Sigmoid colon (tissue), 7 donors: ENCODE data around the gene CCDC188. TPM values are rescaled to one million over a fixed set of nuclear protein-coding genes. Genes with fewer than 3 reads are reported as not detected.
"Not testable (repeated sequence)": the region's sequence is repeated elsewhere in the genome, so short reads cannot be mapped to it uniquely, and the experiment has no call there.

Source experiments
- DNase-seq: peaks from one replicate; pipeline ENCODE4 v3.0.0-alpha.2; 2019
- H3K27ac ChIP-seq, 4 donors: fragments of 200-600 bp; sonication (generic); one replicate each; pipeline ENCODE4 v1.5.1; 2016 to 2019; ENCODE audit warnings: mild to moderate bottlenecking in 1 of 4
- H3K27me3 ChIP-seq, 3 donors: fragments of 200-600 bp; sonication (generic); one replicate each; pipeline ENCODE4 v1.5.1; 2019; ENCODE audit warnings: mild to moderate bottlenecking in 1 of 3
- H3K36me3 ChIP-seq, 4 donors: fragments of 200-600 bp; sonication (generic); one replicate each; pipeline ENCODE4 v1.5.1; 2016 to 2019
- H3K4me1 ChIP-seq, 4 donors: fragments of 200-600 bp; sonication (generic); one replicate each; pipeline ENCODE4 v1.5.1; 2017 to 2019
- H3K4me3 ChIP-seq, 4 donors: fragments of 200-600 bp; sonication (generic); one replicate each; pipeline ENCODE4 v1.5.1; 2017 to 2019; ENCODE audit warnings: mild to moderate bottlenecking in 2 of 4, moderate library complexity in 1 of 4
- H3K9me3 ChIP-seq, 4 donors: fragments of 200-600 bp in 3 of 4; sonication (generic) in 3 of 4; one replicate each; pipeline versions ENCODE4 v1.5.1 to v1.6.1; 2013 to 2019
- EP300 ChIP-seq, 4 donors: sonication (generic); formaldehyde crosslinking; IDR thresholded peaks; one replicate each; pipeline ENCODE4 v1.6.1; 2017; ENCODE audit warnings: antibody characterized with exemption in 4 of 4
- POLR2A ChIP-seq, 2 donors: fragments of 450-650 bp; IDR thresholded peaks; one replicate each; pipeline ENCODE4 v1.6.1; 2016; ENCODE audit warnings: antibody characterized with exemption in 2 of 2, mild to moderate bottlenecking in 2 of 2, moderate library complexity in 2 of 2
- POLR2AphosphoS5 ChIP-seq, 4 donors: sonication (generic); formaldehyde crosslinking; IDR thresholded peaks; one replicate each; pipeline ENCODE4 v1.6.1; 2017; ENCODE audit warnings: antibody characterized with exemption in 4 of 4
- WGBS, 2 donors: extraction: QIAGEN DNeasy Blood & Tissue Kit; methylation state at CpG; one replicate each; pipeline ENCODE4 v1.1.7; 2013; 5-methylcytosine and 5-hydroxymethylcytosine counted together
- intact Hi-C: fragments of 100-400 bp; cut with DNase I; formaldehyde crosslinking; loops from one replicate; pipeline ENCODE4 v1.15.1; 2023
- polyA plus RNA-seq, 3 donors: library from polyadenylated mRNA; stranded (reverse); fragments of 200-250 nt; gene quantifications; one replicate each; pipeline ENCODE4 v1.2.3, GENCODE V29; 2013
- total RNA-seq, 4 donors: library from RNA; depleted of rRNA; stranded (reverse); fragments of >200 nt; gene quantifications; one replicate each; pipeline ENCODE4 v1.1.0, GENCODE V29; 2016
- TF ChIP-seq, protein P1 (sequence below), 4 experiments: fragments of 450-650 bp in 3 of 4; fragments of 200-600 bp in 1 of 4; IDR thresholded peaks; one replicate each; pipeline ENCODE4 v1.5.1; 2016 to 2019; ENCODE audit warnings: antibody characterized with exemption in 4 of 4, mild to moderate bottlenecking in 3 of 4, moderate library complexity in 2 of 4
- donor health status: healthy with polysubstance abuse.
- donor health status: Bipolar disorder and iron deficiency.
- donor health status: healthy.

CCDC188 gene
- total and polyA plus RNA-seq, 7 donors: 0.41 to 1.1 TPM; not detected in 5

DNA sequence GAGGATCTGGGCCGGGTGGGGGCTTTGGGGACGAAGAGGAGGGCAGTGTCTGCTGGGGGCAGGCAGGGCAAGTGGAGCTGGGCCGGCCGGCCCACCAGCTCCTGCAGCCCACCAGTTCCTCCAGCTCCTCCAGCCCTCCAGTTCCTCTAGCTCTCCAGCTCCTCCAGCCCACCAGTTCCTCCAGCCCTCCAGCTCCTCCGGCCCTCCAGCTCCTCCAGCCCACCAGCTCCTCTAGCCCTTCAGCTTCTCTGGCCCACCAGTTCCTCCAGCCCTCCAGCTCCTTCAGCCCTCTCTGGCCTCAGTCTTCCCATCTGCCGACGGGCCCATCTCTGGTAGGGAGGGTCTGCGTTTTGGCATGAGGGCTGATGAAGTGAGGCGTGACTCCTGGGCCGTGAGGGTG, 9.2 kb upstream of the CCDC188 start:
- WGBS, 2 donors: 66 to 83% methylated on average over 10 of the region's 10 CpGs
- peaks cover 0 to 19% (median 6%) of the 10 kb centered on the region in 3 donors for H3K27me3 ChIP-seq

DNA sequence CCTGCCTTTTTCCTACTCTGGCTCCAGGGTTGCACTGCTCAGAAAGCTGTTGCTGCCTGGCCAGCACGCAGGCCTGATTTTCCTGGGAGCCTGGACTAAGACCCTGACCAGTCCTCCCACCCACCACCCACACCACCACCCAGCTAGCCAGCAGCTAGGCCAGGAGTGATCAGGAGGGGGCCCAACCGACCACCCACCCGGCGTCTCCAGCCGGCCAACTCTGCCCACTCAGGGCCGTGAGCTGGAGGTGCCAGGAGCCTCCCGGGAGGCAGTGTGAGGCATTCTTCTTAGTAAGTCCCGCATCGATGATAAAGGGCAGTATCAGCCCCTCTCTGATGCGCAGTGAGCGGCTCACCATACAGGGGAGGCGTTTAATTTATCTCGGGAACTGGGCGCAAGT, 8.7 kb upstream of the CCDC188 start:
- not testable (repeated sequence) for H3K4me1 ChIP-seq, H3K4me3 ChIP-seq, DNase-seq, H3K9me3 ChIP-seq, H3K27ac ChIP-seq, H3K36me3 ChIP-seq
- H3K27me3 ChIP-seq: peaks cover 0 to 24% (median 11%) of the 10 kb centered on the region in 3 donors
- 69 to 78% methylated on average over 12 of the region's 14 CpGs for WGBS, 2 donors
- intact Hi-C loops: loop anchor here (5.0 kb wide), 1 partner anchor 108 kb away; the partner anchor contains the start of gene RTN4R

More for the DNA sequence above, 9.2 kb upstream of the CCDC188 start:
- intact Hi-C loops: no loop called here
- TF ChIP-seq POLR2A (IDR thresholded peaks at IDR 0.05): no peak
- TF ChIP-seq EP300 (IDR thresholded peaks at IDR 0.05): no peak
- TF ChIP-seq, protein P1, sequence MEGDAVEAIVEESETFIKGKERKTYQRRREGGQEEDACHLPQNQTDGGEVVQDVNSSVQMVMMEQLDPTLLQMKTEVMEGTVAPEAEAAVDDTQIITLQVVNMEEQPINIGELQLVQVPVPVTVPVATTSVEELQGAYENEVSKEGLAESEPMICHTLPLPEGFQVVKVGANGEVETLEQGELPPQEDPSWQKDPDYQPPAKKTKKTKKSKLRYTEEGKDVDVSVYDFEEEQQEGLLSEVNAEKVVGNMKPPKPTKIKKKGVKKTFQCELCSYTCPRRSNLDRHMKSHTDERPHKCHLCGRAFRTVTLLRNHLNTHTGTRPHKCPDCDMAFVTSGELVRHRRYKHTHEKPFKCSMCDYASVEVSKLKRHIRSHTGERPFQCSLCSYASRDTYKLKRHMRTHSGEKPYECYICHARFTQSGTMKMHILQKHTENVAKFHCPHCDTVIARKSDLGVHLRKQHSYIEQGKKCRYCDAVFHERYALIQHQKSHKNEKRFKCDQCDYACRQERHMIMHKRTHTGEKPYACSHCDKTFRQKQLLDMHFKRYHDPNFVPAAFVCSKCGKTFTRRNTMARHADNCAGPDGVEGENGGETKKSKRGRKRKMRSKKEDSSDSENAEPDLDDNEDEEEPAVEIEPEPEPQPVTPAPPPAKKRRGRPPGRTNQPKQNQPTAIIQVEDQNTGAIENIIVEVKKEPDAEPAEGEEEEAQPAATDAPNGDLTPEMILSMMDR (IDR thresholded peaks at IDR 0.05): no peak
- TF ChIP-seq POLR2AphosphoS5 (IDR thresholded peaks at IDR 0.05): no peak
- DNase-seq: no peak
- H3K4me1 ChIP-seq: peaks cover 0 to 3% (median 0%) of the 10 kb centered on the region in 4 donors
- H3K4me3 ChIP-seq: no peak overlapping the region
- H3K27ac ChIP-seq: no peak overlapping the region
- no peaks in the 10 kb centered on the region for H3K36me3 ChIP-seq
- no peaks in the 10 kb centered on the region for H3K9me3 ChIP-seq

DNA sequence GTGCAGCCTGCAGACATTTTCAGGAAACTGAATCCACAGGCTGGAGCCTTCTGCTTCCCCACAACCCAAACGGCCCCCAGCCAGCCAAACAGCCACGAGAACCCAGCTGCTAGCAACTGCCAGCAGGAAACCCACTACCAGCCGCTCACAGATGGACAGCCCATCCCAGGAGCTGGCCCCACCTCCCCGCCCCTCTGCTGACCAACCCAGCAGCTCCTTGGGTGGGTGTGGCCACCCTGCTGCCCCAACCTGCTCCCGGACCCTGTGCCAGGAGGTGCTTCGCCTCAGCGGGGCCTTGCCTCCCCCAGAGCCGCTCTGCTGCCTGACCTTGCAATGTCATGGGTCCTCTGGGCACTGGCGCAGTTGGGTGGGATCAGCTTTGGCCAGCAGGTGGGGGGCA, 8.2 kb upstream of the CCDC188 start:
- DNase-seq: no peak
- no peaks in the 10 kb centered on the region for H3K36me3 ChIP-seq
- TF ChIP-seq, protein P1 (IDR thresholded peaks at IDR 0.05): no peak
- no peak for TF ChIP-seq POLR2A (IDR thresholded peaks at IDR 0.05)
- TF ChIP-seq POLR2AphosphoS5 (IDR thresholded peaks at IDR 0.05): no peak
- TF ChIP-seq EP300 (IDR thresholded peaks at IDR 0.05): no peak
- intact Hi-C loops: loop anchor here (5.0 kb wide), 1 partner anchor 108 kb away; the partner anchor contains the start of gene RTN4R
- no peaks in the 10 kb centered on the region for H3K9me3 ChIP-seq
- peaks cover 0 to 28% (median 14%) of the 10 kb centered on the region in 3 donors for H3K27me3 ChIP-seq
- H3K4me3 ChIP-seq: no peak overlapping the region
- peaks cover 0 to 3% (median 0%) of the 10 kb centered on the region in 4 donors for H3K4me1 ChIP-seq
- no peak overlapping the region for H3K27ac ChIP-seq
- WGBS, 2 donors: 17 to 34% methylated on average over 9 of the region's 9 CpGs

DNA sequence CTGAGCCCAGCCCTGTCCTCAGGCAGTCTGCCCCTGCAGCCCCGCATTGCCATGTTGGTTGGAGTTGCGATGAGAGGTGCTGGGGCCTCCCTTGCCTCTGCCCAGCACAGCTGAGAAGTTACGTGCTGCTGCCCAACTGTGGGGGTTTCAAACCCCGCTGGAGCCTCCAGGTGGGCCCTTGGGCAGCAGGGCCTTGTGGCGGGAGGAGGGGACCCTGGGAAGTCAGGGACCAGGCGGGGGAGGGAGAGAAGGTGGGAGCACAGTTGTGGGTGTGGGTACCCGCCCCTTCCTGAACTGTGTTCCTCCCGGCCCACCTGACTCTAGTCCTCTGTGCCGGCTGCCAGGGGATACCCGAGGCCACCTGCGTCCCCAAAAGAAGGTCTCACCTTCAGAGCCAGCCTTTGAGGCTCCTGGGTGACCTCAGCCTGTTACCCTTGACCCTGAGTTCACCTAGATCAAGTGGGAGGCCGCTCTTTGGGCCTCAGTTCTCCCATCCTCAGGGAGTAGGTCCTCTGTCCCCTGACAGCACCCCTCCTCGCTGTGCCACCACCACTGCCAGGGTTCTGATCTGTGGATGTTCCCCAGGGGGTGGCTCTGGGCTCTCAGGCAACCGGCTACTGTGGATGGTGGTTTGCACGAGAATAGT, 7.7 kb upstream of the CCDC188 start:
- no peak for TF ChIP-seq POLR2AphosphoS5 (IDR thresholded peaks at IDR 0.05)
- TF ChIP-seq EP300 (IDR thresholded peaks at IDR 0.05): no peak
- peaks cover 0 to 3% (median 0%) of the 10 kb centered on the region in 4 donors for H3K4me1 ChIP-seq
- no peaks in the 10 kb centered on the region for H3K36me3 ChIP-seq
- 56 to 71% methylated on average over 15 of the region's 15 CpGs for WGBS, 2 donors
- no peak overlapping the region for H3K4me3 ChIP-seq
- H3K27ac ChIP-seq: no peak overlapping the region
- no peak for DNase-seq
- intact Hi-C loops: loop anchor here (5.0 kb wide), 1 partner anchor 109 kb away; the partner anchor contains the start of gene RTN4R
- H3K27me3 ChIP-seq: peaks cover 0 to 28% (median 14%) of the 10 kb centered on the region in 3 donors
- no peaks in the 10 kb centered on the region for H3K9me3 ChIP-seq

DNA sequence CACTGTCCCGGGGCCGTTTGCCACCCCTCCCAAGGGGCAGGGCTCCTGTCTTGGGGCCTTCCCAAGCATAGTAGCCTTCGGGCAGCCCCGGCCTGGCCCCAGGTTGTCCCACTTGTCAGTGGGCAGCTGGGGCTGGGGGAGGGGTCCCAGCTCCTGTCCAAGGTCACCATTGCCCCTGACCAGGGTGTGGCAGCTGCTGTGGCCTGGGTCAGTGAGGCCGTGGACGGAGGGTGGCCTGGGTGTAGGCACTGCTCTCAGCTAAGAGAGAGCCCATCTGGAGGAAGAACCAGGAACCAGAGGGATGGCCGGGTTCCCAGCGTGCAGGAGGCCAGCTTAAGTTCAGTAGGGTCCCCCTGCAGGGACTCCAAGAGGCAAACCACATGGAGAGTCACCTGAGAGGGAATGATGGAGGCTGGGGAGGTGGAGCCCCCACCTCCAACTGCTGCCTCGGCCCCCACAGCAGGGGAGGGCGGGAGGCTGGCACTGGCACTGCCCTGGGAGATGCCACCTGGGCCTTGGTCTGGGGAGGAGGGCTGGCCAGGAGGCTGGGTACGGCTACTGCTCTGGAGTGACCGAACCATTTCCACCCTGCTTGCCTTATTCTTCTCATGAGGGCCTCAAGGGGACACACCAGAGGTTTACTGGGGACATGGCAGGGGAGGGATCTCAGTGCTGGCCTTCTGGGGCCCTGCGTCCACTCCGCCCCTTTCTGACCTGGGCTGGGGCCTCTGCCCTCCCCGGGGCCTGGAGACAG, 6.8 kb upstream of the CCDC188 start:
- Histone ChIP-seq H3K9me3 (no peaks in the 10 kb centered on the region), H3K27me3 (peaks cover 0 to 28% (median 14%) of the 10 kb centered on the region in 3 donors), H3K4me1 (peaks cover 0 to 3% (median 0%) of the 10 kb centered on the region in 4 donors), H3K27ac (no peak overlapping the region), H3K36me3 (no peaks in the 10 kb centered on the region), H3K4me3 (no peak overlapping the region)
- 48 to 63% methylated on average over 15 of the region's 15 CpGs for WGBS, 2 donors
- no peak for DNase-seq
- intact Hi-C loops: loop anchor here (1.0 to 5.0 kb wide), 2 partner anchors 110 to 128 kb away; partner anchors contain the start of gene RTN4R
- no peak for TF ChIP-seq POLR2AphosphoS5 (IDR thresholded peaks at IDR 0.05)
- no peak for TF ChIP-seq EP300 (IDR thresholded peaks at IDR 0.05)
- no peak for TF ChIP-seq POLR2A (IDR thresholded peaks at IDR 0.05)
- TF ChIP-seq, protein P1 (IDR thresholded peaks at IDR 0.05): no peak
